GM18909 (cell line): ENCODE results near the gene MGARP.
"Not testable (repeated sequence)": the region's sequence is repeated elsewhere in the genome, so short reads cannot be mapped to it uniquely, and the experiment has no call there.

Experiments
- ATAC-seq: cut with Tn5 transposase; IDR thresholded peaks from one replicate; pipeline ENCODE4 v1.9.1; 2021; ENCODE audit warnings: mild to moderate bottlenecking; ENCODE audit not compliant: unreplicated experiment, poor library complexity

MGARP gene

GRCh38 chr4:139297001-139297410 is 17.0 kb upstream of the MGARP start:
- ATAC-seq: no peak

- no peak for ATAC-seq
Measured at GRCh38 chr4:139295942-139296299, 15.9 kb upstream of the MGARP start.

GRCh38 chr4:139295206-139295941 is 15.3 kb upstream of the MGARP start:
- ATAC-seq: peak; percentile 94

- no peak for ATAC-seq
Measured at GRCh38 chr4:139286186-139286698, 6.2 kb upstream of the MGARP start.

GRCh38 chr4:139282721-139283075 is 2.7 kb upstream of the MGARP start:
- ATAC-seq: no peak

GRCh38 chr4:139282065-139282720 is 2.2 kb upstream of the MGARP start:
- ATAC-seq: no peak

GRCh38 chr4:139278912-139279759 is 889 bp downstream of the MGARP start:
- peak; percentile 44 for ATAC-seq

- ATAC-seq: no peak
Measured at GRCh38 chr4:139278485-139278884, 1.5 kb downstream of the MGARP start.

- no peak for ATAC-seq
Measured at GRCh38 chr4:139275281-139275735, 4.7 kb downstream of the MGARP start.

- no peak for ATAC-seq
Measured at GRCh38 chr4:139274790-139275189, 5.2 kb downstream of the MGARP start.

GRCh38 chr4:139273835-139274234 is 6.2 kb downstream of the MGARP start:
- ATAC-seq: no peak

- ATAC-seq: no peak
Measured at GRCh38 chr4:139267301-139267700, 12.7 kb downstream of the MGARP start.

GRCh38 chr4:139266583-139267257 is 13.3 kb downstream of the MGARP start:
- peak; percentile 98 for ATAC-seq

GRCh38 chr4:139266208-139266582 is 13.8 kb downstream of the MGARP start:
- peak; percentile 1 for ATAC-seq

- no peak for ATAC-seq
Measured at GRCh38 chr4:139265654-139266053, 14.4 kb downstream of the MGARP start.

GRCh38 chr4:139256349-139256748 is 23.7 kb downstream of the MGARP start:
- ATAC-seq: no peak

- not testable (repeated sequence) for ATAC-seq
Measured at GRCh38 chr4:139255581-139255980, 24.4 kb downstream of the MGARP start.

- no peak for ATAC-seq
Measured at GRCh38 chr4:139253713-139254112, 26.3 kb downstream of the MGARP start.

- no peak for ATAC-seq
Measured at GRCh38 chr4:139253046-139253445, 27.0 kb downstream of the MGARP start.

- no peak for ATAC-seq
Measured at GRCh38 chr4:139247700-139248238, 32.3 kb downstream of the MGARP start.
